DND-41 (cell line): ENCODE results near the gene PAFAH1B1.

Experiments
- CTCF ChIP-seq: IDR thresholded peaks from 2 replicates; pipeline ENCODE4 v1.5.1; 2012; ENCODE audit warnings: borderline replicate concordance, low read length, moderate library complexity, mild to moderate bottlenecking; ENCODE audit not compliant: poor library complexity, severe bottlenecking; ENCODE audit errors: extremely low read depth
- EZH2 ChIP-seq: IDR thresholded peaks from 3 replicates; pipeline ENCODE4 v1.6.1; 2012; ENCODE audit warnings: borderline replicate concordance, low read depth, mild to moderate bottlenecking, moderate library complexity, low read length, inconsistent platforms; ENCODE audit not compliant: severe bottlenecking

DNA sequence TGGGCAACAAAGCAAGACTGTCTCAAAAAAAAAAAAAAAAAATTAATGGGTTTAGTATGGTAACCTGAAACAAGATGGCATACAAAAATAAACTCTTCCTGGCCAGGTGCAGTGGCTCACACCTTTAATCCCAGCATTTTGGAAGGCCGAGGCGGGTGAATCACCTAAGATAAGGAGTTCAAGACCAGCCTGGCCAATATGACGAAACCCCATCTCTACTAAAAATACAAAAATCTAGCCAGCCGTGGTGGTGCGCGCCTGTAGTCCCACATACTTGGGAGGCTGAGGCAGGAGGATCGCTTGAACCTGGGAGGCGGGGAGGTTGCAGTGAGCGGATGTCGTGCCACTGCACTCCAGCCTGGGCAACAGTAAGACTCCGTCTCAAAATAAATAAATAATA is 55.7 kb downstream of the PAFAH1B1 start:
- no peak for TF ChIP-seq CTCF
- no peak for TF ChIP-seq EZH2
